Osteocyte (in vitro differentiated cells): ENCODE measurements around the gene YWHAQ. TPM values are rescaled to one million over a fixed set of nuclear protein-coding genes. Genes with fewer than 3 reads are reported as not detected.

Source experiments
- DNase-seq: peaks from one replicate; pipeline ENCODE4 v3.0.0; 2021; ENCODE audit warnings: mixed read lengths; ENCODE audit not compliant: unreplicated experiment; ENCODE audit errors: extremely low spot score
- H3K27ac Mint-ChIP-seq: one replicate; pipeline ENCODE4 v1.8.0; 2021; ENCODE audit warnings: mild to moderate bottlenecking, mixed read lengths; ENCODE audit not compliant: unreplicated experiment
- H3K27me3 Mint-ChIP-seq: one replicate; pipeline ENCODE4 v1.8.0; 2021; ENCODE audit warnings: mixed read lengths; ENCODE audit not compliant: unreplicated experiment
- H3K36me3 Mint-ChIP-seq: one replicate; pipeline ENCODE4 v1.8.0; 2021; ENCODE audit warnings: mixed read lengths; ENCODE audit not compliant: unreplicated experiment
- H3K4me1 Mint-ChIP-seq: one replicate; pipeline ENCODE4 v1.8.0; 2021; ENCODE audit warnings: mixed read lengths; ENCODE audit not compliant: unreplicated experiment
- H3K4me3 Mint-ChIP-seq: one replicate; pipeline ENCODE4 v1.8.0; 2021; ENCODE audit warnings: mild to moderate bottlenecking, moderate library complexity, mixed read lengths; ENCODE audit not compliant: unreplicated experiment
- H3K9me3 Mint-ChIP-seq: one replicate; pipeline ENCODE4 v1.8.0; 2021; ENCODE audit warnings: mixed read lengths; ENCODE audit not compliant: unreplicated experiment
- CTCF ChIP-seq: fragments of 200-600 bp; sonication (generic); IDR thresholded peaks from 2 replicates; pipeline ENCODE4 v1.5.0; 2021; ENCODE audit warnings: antibody characterized with exemption, mild to moderate bottlenecking, moderate library complexity
- total RNA-seq: library from RNA; stranded (reverse); gene quantifications from 2 replicates; pipeline ENCODE4 v1.2.1, GENCODE V29; 2021

Gene YWHAQ
- total RNA-seq, 1 donor from 2014 or later = 296 TPM

GRCh38 chr2:9675415-9676351, 44.9 kb upstream of the YWHAQ start:
- no peak for DNase-seq
- H3K4me3 Mint-ChIP-seq = peak overlapping the region; percentile 50

GRCh38 chr2:9674891-9675414, 44.2 kb upstream of the YWHAQ start:
- Mint-ChIP-seq H3K36me3 (no peaks in the 10 kb centered on the region), H3K27ac (peak overlapping the region; percentile 71), H3K9me3 (no peaks in the 10 kb centered on the region), H3K27me3 (no peaks in the 10 kb centered on the region), H3K4me1 (peaks cover 21% of the 10 kb centered on the region), H3K4me3 (peak overlapping the region; percentile 50)
- TF ChIP-seq CTCF = no peak
- no peak for DNase-seq

More at GRCh38 chr2:9675415-9676351, 44.9 kb upstream of the YWHAQ start:
- Mint-ChIP-seq H3K4me1 (peaks cover 23% of the 10 kb centered on the region), H3K27ac (peak overlapping the region; percentile 71), H3K36me3 (no peaks in the 10 kb centered on the region), H3K27me3 (no peaks in the 10 kb centered on the region), H3K9me3 (no peaks in the 10 kb centered on the region)
- TF ChIP-seq CTCF = no peak

GRCh38 chr2:9673914-9674481, 43.2 kb upstream of the YWHAQ start:
- no peaks in the 10 kb centered on the region for H3K9me3 Mint-ChIP-seq

GRCh38 chr2:9668687-9669345, 38.0 kb upstream of the YWHAQ start:
- Mint-ChIP-seq H3K27ac (peak overlapping the region; percentile 67), H3K4me3 (no peak overlapping the region), H3K4me1 (peaks cover 47% of the 10 kb centered on the region), H3K27me3 (no peaks in the 10 kb centered on the region), H3K9me3 (no peaks in the 10 kb centered on the region), H3K36me3 (no peaks in the 10 kb centered on the region)
- TF ChIP-seq CTCF = no peak
- DNase-seq = no peak

More at GRCh38 chr2:9673914-9674481, 43.2 kb upstream of the YWHAQ start:
- H3K27ac Mint-ChIP-seq = no peak overlapping the region
- no peak for TF ChIP-seq CTCF
- H3K27me3 Mint-ChIP-seq = no peaks in the 10 kb centered on the region
- H3K36me3 Mint-ChIP-seq = no peaks in the 10 kb centered on the region
- no peak for DNase-seq
- H3K4me1 Mint-ChIP-seq = peaks cover 27% of the 10 kb centered on the region
- no peak overlapping the region for H3K4me3 Mint-ChIP-seq
